ENCODE data around the gene MGAT3. TPM values are rescaled to one million over a fixed set of nuclear protein-coding genes. Genes with fewer than 3 reads are reported as not detected.

Gene MGAT3
- polyA plus RNA-seq, 1 of the 3 experiments (the other 2 are of a cell fraction): 0.16 TPM

GRCh38 chr22:39532215-39533073, 75.6 kb downstream of the MGAT3 start, which contains the start of gene RPS19BP1:
Gene RPS19BP1, minus strand, starts transcription at chr22:39532748. Its CDS starts 10 bp downstream, at chr22:39532738.
- Histone ChIP-seq H3K4me3 (ENCODE audit: low read depth in 2 of 2, low read length in 1 of 2) (peak within 1 kb of the TSS; percentile 72), H3K9ac (peak within 1 kb of the TSS; percentile 83), H3K9me3 (no peaks in the 10 kb centered on the region), H3F3A (replicated peaks; ENCODE audit: insufficient read depth) (no peaks in the 10 kb centered on the region), H2AFZ (ENCODE audit: low read depth) (peak within 1 kb of the TSS; percentile 46; the same call in 1 of the 2 replicates), H3K79me2 (ENCODE audit: insufficient read depth) (peaks cover 21% of the 10 kb centered on the region), H3K9me2 (no peaks in the 10 kb centered on the region), H3K36me3 (replicated peaks in 1 of 2; ENCODE audit: control insufficient read depth in 1 of 2, insufficient read depth in 2 of 2, low read length in 1 of 2) (peaks cover 0 to 5% of the 10 kb centered on the region in 2 experiments), H3K27me3 (ENCODE audit: insufficient read depth) (no peaks in the 10 kb centered on the region), H3K27ac (ENCODE audit: low read depth in 2 of 2, low read length in 1 of 2) (peak within 1 kb of the TSS; percentile 66 to 76; a peak in 3 of 4 replicates), H4K20me1 (ENCODE audit: insufficient read depth) (peaks cover 10% of the 10 kb centered on the region), H3K4me1 (ENCODE audit: control insufficient read depth in 1 of 2, insufficient read depth in 2 of 2, low read depth in 1 of 2, low read length in 1 of 2) (peaks cover 4 to 24% of the 10 kb centered on the region in 2 experiments; a peak in 2 of 4 replicates), H3K4me2 (peak within 1 kb of the TSS; percentile 81)
- DNase-seq: peak; percentile 86
- ChIA-PET POLR2A (interaction anchor here (0.6 to 1.0 kb wide), 3 partner anchors 10 to 512 kb away, joined by 3 read pairs; no protein-coding TSS in a partner anchor), CTCF (interaction anchor here (4.7 kb wide), 1 partner anchor 35 kb away, joined by 36 read pairs; no protein-coding TSS in a partner anchor)
- WGBS (ENCODE audit: low lambda C conversion rate): no CpG with 5 or more reads among the region's 67 CpGs
- TF ChIP-seq SMC3 (IDR thresholded peaks at IDR 0.05; ENCODE audit: low read depth, low read length): no peak
- no peak for TF ChIP-seq RCOR1 (IDR thresholded peaks at IDR 0.05; ENCODE audit: low read length)
- TF ChIP-seq, protein P1, sequence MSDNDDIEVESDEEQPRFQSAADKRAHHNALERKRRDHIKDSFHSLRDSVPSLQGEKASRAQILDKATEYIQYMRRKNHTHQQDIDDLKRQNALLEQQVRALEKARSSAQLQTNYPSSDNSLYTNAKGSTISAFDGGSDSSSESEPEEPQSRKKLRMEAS (IDR thresholded peaks at IDR 0.05; ENCODE audit: low read depth): peak; percentile 62; the same call in 1 of the 2 replicates
- no peak for TF ChIP-seq TAF1 (IDR thresholded peaks at IDR 0.05; ENCODE audit: borderline replicate concordance, low read depth, low read length)
- no peak for TF ChIP-seq RAD21 (IDR thresholded peaks at IDR 0.05; ENCODE audit: low read length)
- peak; percentile 80 for TF ChIP-seq YY1 (IDR thresholded peaks at IDR 0.05; ENCODE audit: low read depth)
- TF ChIP-seq, protein P2, sequence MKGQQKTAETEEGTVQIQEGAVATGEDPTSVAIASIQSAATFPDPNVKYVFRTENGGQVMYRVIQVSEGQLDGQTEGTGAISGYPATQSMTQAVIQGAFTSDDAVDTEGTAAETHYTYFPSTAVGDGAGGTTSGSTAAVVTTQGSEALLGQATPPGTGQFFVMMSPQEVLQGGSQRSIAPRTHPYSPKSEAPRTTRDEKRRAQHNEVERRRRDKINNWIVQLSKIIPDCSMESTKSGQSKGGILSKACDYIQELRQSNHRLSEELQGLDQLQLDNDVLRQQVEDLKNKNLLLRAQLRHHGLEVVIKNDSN (IDR thresholded peaks at IDR 0.05; ENCODE audit: borderline replicate concordance, low read depth): 0 out of 2 replicates have a peak, but pooled peaks have one; percentile 16
- no peak for TF ChIP-seq NFIC (IDR thresholded peaks at IDR 0.05; ENCODE audit: borderline replicate concordance)
- TF ChIP-seq RFX5 (IDR thresholded peaks at IDR 0.05; ENCODE audit: low read length): no peak
- TF ChIP-seq, protein P3, sequence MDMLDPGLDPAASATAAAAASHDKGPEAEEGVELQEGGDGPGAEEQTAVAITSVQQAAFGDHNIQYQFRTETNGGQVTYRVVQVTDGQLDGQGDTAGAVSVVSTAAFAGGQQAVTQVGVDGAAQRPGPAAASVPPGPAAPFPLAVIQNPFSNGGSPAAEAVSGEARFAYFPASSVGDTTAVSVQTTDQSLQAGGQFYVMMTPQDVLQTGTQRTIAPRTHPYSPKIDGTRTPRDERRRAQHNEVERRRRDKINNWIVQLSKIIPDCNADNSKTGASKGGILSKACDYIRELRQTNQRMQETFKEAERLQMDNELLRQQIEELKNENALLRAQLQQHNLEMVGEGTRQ (IDR thresholded peaks at IDR 0.05; ENCODE audit: borderline replicate concordance, low read depth, low read length): no peak
- TF ChIP-seq JUND (IDR thresholded peaks at IDR 0.05): no peak
- no peak for TF ChIP-seq RXRA (IDR thresholded peaks at IDR 0.05; ENCODE audit: borderline replicate concordance, low read depth)
- TF ChIP-seq POLR2AphosphoS5 (IDR thresholded peaks at IDR 0.05; ENCODE audit: low read depth, low read length): peak; percentile 81
- peak; percentile 86 for TF ChIP-seq CHD2 (IDR thresholded peaks at IDR 0.05; ENCODE audit: low read length, partially characterized antibody)
- no peak for TF ChIP-seq TCF12 (IDR thresholded peaks at IDR 0.05)
- TF ChIP-seq MXI1 (IDR thresholded peaks at IDR 0.05; ENCODE audit: low read depth, low read length): peak; percentile 66
- TF ChIP-seq MEF2A (IDR thresholded peaks at IDR 0.05; ENCODE audit: borderline replicate concordance, low read depth): no peak
- TF ChIP-seq GATA2 (CRISPR knock-in tag; IDR thresholded peaks at IDR 0.05): no peak
- TF ChIP-seq, protein P4, sequence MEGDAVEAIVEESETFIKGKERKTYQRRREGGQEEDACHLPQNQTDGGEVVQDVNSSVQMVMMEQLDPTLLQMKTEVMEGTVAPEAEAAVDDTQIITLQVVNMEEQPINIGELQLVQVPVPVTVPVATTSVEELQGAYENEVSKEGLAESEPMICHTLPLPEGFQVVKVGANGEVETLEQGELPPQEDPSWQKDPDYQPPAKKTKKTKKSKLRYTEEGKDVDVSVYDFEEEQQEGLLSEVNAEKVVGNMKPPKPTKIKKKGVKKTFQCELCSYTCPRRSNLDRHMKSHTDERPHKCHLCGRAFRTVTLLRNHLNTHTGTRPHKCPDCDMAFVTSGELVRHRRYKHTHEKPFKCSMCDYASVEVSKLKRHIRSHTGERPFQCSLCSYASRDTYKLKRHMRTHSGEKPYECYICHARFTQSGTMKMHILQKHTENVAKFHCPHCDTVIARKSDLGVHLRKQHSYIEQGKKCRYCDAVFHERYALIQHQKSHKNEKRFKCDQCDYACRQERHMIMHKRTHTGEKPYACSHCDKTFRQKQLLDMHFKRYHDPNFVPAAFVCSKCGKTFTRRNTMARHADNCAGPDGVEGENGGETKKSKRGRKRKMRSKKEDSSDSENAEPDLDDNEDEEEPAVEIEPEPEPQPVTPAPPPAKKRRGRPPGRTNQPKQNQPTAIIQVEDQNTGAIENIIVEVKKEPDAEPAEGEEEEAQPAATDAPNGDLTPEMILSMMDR (IDR thresholded peaks at IDR 0.05): no peak
- no peak for TF ChIP-seq FOXJ3 (CRISPR knock-in tag; IDR thresholded peaks at IDR 0.05)
- no peak for TF ChIP-seq FOSL2 (IDR thresholded peaks at IDR 0.05; ENCODE audit: borderline replicate concordance, low read depth)
- peak; percentile 75 for TF ChIP-seq NRF1 (IDR thresholded peaks at IDR 0.05; ENCODE audit: low read depth, low read length)
- TF ChIP-seq EZH2phosphoT487 (IDR thresholded peaks at IDR 0.05; ENCODE audit: borderline replicate concordance, low read depth): no peak
- no peak for TF ChIP-seq SIN3A (IDR thresholded peaks at IDR 0.05; ENCODE audit: borderline replicate concordance, low read depth, low read length)
- TF ChIP-seq FOXM1 (IDR thresholded peaks at IDR 0.05; ENCODE audit: low read depth): no peak
- TF ChIP-seq EP300 (IDR thresholded peaks at IDR 0.05; ENCODE audit: borderline replicate concordance in 1 of 2, low read depth in 1 of 2, low read length in 1 of 2): no peak
- TF ChIP-seq GABPA (IDR thresholded peaks at IDR 0.05; ENCODE audit: low read depth): peak; percentile 81
- TF ChIP-seq PBX3 (IDR thresholded peaks at IDR 0.05): peak; percentile 91
- peak; percentile 59; the same call in 1 of the 2 replicates for TF ChIP-seq ELF1 (IDR thresholded peaks at IDR 0.05)

Measured in SK-N-SH (cell line).